Eye (tissue), 1 donor: ENCODE results near the gene USF2.
A peak's percentile ranks its signal among the peaks of the same experiment; 100 is the strongest.

Experiments used
- DNase-seq: peaks from one replicate; pipeline ENCODE4 v3.0.0-alpha.2; 2015

USF2 gene

DNA sequence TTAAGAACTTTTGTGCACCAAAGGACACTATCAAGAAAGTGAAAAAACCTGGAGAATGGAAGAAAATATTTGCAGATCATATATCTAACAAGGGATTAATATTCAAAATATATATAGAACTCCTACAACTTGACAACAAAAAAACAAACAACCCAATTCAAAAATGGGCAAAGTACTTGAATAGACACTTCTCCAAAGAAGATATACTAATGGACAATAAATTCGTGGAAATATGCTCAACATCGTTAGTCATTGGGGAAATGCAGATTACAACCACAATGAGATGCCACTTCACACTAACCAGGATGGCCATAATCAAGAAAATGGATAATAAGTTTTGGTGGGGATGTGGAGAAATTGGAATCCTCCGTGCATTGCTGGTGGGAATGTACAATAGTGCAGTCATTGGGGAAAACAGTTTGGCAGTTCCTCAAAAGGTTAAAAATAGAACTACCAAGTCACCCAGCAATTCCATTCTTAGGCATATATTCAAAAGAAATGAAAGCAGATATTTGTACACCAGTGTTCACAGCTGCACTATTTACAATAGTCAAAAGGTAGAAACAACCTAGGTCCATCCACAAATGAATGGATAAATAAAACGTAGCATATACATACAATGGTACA lies 22.2 kb upstream of the USF2 start:
- DNase-seq: no peak

- no peak for DNase-seq
These were observed 21.0 kb upstream of the USF2 start for GRCh38 chr19:35247526-35248309.

DNA sequence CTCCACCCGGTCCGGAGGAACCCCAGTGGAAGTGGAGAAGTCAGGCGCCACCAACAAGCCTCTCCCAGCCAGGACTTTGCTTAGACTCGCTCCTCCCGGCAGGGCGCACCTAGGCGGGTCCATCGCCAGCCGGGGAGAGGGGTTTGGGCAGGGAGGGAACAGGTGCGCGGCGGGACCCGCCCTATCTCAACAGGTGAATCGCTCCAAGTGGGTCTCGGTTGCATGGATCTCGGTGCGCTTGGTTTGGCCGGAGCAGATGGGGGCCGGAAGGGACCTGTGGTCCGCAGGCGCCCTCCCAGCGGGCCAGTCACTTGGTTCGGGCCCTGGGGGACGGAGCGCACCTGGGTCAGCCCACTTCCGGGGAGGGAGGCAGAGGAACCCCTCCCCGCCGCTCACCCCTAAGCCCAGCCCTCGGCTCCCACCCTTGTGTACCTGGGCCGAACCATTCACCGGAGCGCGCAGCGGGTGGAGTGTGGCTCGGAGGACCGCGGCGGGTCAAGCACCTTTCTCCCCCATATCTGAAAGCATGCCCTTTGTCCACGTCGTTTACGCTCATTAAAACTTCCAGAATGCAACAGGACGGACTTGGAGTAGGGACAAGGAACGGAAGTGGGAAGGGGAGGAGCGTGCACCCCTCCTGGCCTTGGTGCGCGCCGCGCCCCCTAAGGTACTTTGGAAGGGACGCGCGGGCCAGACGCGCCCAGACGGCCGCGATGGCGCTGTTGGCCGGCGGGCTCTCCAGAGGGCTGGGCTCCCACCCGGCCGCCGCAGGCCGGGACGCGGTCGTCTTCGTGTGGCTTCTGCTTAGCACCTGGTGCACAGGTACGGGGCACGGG lies 20.2 kb upstream of the USF2 start, which contains the start of gene LSR:
Gene LSR (plus strand): TSS at position 693 of the 836 bp plus-strand sequence. CDS start 21 bp downstream, at position 714.
- peak; percentile 90 for DNase-seq

DNA sequence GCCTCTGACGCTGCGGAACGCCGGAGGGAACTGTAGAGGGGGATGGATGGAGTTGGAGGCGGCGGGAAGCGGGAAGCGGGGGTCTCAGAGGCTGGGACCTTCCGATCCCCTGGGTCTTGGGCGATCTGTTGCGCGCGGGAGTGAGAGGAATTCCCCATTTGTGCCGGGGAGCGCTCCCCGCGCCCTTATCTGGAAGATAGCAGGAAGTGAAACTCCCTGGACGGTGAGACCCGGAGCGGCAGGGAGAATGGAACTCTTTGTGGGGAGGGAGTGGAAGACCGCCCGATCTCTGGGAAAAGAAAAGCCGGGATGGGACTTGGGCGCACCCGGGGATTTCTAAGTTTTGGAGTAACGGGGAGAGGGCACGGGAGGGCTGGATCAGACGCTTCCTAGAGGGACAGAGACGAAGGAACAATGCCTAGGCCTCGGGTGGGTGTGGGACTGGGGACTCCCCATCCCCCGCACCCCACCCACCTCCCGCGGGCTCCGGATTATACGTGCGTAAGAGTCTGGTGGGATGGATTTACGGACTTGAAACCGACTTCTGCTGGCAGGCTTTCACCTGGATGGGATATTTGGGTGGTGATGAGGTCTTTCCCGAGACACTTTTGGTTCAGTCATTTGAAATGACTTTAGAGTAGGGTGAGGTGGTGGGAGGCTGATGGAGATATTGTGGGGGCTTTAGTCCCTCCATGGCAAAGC lies 19.5 kb upstream of the USF2 start:
- no peak for DNase-seq

DNA sequence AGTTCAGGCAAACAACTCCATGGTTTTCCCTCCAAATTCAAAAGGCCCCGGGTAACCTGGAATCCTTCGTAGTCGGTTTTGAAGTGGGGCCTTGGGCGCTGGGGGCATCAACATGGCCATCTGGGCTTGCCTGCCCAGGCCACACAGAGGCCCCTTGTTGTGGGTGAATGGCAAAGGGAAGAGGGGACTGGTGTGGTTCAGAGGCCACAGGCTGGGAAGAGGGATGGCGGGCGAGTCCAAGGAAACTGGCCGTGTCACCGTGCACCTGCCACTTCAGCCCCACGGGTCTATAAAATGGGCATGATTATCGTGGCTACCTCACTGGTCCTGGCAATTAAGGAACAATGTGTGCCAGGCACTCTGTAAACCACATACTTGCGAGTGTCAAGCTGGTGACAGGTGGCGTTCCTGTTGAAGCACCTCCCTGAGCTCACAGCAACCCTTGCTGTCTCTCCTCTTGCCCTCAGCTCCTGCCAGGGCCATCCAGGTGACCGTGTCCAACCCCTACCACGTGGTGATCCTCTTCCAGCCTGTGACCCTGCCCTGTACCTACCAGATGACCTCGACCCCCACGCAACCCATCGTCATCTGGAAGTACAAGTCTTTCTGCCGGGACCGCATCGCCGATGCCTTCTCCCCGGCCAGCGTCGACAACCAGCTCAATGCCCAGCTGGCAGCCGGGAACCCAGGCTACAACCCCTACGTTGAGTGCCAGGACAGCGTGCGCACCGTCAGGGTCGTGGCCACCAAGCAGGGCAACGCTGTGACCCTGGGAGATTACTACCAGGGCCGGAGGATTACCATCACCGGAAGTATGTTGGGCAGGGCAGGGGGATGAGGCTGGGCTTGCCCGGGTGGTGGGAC lies 18.7 kb upstream of the USF2 start:
- DNase-seq: no peak

- DNase-seq: no peak
These were observed 17.3 kb upstream of the USF2 start for GRCh38 chr19:35251456-35251855.

DNA sequence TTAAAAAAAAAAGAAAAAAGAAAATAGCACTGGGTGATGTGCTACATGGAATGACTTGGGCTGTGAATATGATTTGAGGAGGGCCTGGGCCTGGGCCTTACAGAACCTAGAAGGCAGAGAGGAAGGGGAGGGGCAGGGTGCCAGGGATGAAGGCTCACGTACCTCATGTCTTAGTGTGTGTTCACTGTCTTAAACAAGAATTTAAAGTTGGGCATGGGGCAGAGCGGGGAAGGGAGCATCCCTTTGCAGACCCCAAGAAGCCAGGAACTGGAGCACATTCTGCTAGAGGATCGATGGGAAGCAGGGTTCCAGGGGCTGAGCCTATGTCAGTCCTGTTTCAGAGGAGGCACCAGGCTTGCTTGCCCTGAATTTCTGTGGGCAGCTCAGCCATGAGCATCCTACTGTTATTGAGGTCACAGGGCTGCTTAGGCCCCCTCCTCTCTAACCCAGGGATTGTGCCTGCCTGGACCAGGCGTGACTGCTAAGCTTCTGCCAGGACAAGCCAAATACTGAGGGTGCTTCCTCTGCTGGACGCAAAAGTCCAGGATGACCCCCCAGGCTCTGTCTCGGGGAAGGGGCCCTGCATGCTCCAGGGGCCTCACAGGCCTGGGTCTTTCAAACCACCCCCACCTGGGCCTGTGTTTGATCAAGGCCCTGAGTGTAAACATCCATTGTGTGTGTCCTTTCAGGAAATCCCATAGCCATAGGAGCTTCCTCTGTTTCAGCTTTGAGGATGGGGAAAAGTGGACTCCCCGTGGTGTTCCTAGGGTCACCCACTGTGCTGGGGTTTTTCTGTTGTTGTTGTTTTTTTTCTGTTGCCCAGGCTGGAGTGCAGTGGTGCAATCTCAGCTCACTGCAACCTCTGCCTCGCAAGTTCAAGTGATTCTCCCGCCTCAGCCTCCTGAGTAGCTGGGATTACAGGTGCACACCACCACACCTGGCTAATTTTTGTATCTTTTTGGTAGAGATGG lies 15.2 kb upstream of the USF2 start:
- no peak for DNase-seq

DNA sequence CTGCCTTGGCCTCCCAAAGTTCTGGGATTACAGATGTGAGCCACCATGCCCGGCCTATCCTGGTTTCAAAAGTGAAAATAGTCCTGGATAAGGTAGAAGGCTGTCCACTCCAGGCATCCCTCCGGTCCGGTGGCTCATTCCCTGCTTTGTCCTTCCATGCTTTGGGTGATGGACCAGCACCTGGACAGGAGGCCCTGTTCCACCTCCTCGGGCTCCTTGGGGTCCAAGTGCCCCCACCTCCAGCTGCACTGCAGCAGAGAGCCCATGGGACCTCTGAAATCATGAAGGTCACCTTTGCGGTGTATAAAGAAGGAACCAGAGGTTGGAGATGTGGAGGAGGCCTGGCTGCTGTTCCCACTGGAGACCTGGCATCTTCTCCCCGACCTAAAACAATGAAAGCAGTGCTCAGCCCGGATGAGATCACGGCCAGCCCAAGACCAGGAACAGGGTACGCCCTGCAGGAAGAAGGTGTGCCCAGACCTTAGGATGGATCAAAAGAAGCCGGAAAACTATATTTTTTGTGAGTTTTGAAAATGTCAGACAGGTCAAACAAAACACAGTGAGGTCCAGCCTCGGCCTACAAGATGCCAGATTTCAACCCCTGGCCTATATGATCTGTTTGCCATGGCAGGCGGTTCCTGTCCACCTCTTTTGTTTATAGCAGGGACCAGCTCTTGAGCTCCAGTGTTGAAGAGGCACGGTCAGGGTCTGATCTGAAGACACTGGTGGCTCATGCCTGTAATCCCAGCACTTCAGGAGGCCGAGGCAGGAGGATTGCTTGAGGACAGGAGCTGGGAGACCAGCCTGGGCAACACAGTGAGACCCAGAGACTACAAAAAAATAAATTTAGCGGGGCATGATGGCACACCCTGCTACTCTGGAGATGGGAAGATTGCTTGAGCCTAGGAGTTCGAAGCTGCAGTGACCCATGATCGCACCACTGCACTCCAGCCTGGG lies 14.1 kb upstream of the USF2 start:
- DNase-seq: no peak

GRCh38 chr19:35256566-35256965 lies 12.2 kb upstream of the USF2 start:
- DNase-seq: no peak

DNA sequence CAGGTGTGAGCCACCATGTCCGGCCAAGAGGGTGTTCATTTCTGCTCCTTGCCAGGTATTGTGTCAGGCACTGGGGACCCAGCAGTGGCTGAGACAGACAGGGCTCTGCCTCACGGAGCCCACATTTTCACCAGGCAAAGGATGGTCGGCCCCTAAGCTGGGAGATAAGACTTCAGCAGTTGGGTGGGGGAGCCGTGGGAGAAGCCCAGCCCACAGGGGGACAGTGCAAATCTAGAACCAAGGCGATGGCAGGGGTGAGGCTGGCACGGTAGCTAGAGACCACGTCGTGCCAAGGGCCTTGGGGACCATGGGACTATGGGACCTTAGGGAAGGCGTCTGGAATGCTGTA lies 11.7 kb upstream of the USF2 start:
- DNase-seq: no peak

- no peak for DNase-seq
These were observed 8.0 kb upstream of the USF2 start for GRCh38 chr19:35260694-35261304.

GRCh38 chr19:35261356-35262100 lies 7.2 kb upstream of the USF2 start:
- no peak for DNase-seq

DNA sequence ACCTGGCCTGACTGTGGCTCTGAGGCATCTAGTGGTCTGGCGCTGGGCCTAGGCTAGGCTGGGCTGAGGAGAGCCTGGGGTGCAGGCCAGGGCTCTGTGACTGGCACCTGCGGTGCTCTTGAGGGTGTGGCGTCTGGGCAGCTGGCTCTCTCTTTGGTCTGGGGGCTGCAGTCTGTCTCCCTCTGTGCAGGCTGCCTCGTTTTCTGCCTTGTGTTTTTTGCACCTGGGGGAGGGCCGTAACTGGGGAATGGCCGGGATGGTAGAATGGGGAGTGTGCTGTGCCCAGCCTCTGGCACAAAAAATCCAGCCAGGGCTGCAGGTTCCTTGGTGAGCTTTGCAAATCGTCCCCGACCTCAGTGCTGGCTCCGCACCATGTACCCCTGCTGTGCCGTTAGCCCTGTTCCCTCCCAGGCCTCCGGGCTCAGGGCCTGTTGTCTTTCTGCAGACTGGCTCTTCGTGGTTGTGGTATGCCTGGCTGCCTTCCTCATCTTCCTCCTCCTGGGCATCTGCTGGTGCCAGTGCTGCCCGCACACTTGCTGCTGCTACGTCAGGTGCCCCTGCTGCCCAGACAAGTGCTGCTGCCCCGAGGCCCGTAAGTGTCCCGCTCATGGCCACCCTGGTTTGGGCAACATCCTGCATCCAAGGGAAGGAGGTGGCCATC lies 6.5 kb upstream of the USF2 start:
- no peak for DNase-seq

DNA sequence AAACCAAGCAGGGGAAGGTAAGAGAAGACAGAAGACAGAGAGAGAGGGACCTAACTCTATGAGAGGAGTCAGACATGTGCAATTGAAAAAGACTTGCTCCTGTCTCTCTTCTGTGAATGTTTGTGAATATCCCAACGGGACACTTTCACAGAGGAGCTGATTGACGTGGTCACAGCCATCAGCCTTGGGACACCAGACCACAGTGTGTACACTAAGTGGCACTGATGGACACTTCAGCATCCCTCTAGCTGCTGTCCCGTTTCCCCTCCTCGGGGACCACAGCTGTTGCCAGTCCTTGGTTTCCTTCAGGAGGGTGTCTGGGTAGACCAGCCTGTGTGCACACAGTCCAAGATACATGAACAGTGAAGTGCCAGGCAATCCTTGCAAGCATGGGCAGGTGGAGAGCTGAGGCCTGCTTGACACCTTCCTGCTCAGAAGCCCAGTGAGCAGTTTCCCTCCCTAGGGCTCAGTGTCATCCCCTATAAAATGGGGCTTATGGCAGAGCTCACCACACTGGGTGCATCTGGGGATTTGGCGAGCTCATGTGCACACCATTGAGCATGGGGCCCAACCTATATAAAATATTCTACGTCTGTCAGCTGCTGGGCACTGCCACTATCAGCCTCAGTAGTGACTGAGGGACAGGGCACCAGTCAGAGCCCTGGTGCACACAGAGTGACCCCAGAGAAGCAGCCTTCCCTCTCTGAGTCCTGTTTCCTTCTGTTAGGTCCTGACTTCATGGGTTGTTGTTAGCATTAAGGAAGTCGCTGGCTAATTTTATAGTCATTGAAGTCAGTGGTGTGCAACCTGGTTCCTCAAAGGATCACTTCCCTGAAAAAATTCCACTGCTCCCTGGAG lies 4.3 kb upstream of the USF2 start:
- no peak for DNase-seq

- no peak for DNase-seq
These were observed 3.4 kb upstream of the USF2 start for GRCh38 chr19:35265126-35265899.
